ACC112 (cell line): ENCODE results near the gene JAK1.
"Not testable (repeated sequence)": the region's sequence is repeated elsewhere in the genome, so short reads cannot be mapped to it uniquely, and the experiment has no call there.

Experiments used
- H2AFZ ChIP-seq: fragments of 200-600 bp; sonication (generic); one replicate; pipeline ENCODE4 v1.6.0; 2017; ENCODE audit warnings: antibody characterized with exemption, low read length; ENCODE audit not compliant: unreplicated experiment
- H3K27ac ChIP-seq: fragments of 200-600 bp; sonication (generic); 2 replicates; pipeline ENCODE4 v1.5.1; 2014; ENCODE audit warnings: low read depth, mild to moderate bottlenecking, antibody characterized with exemption, low read length, moderate library complexity
- H3K27me3 ChIP-seq: fragments of 200-600 bp; sonication (generic); 2 replicates; pipeline ENCODE4 v1.6.1; 2014; ENCODE audit warnings: mild to moderate bottlenecking, antibody characterized with exemption, low read length, moderate library complexity, mixed read lengths; ENCODE audit not compliant: insufficient read depth
- H3K36me3 ChIP-seq: fragments of 200-600 bp; sonication (generic); 2 replicates; pipeline ENCODE4 v1.6.1; 2016; ENCODE audit warnings: mild to moderate bottlenecking, antibody characterized with exemption, low read length, moderate library complexity, mixed read lengths; ENCODE audit not compliant: insufficient read depth
- H3K4me1 ChIP-seq: fragments of 200-600 bp; sonication (generic); one replicate; pipeline ENCODE4 v1.6.1; 2016; ENCODE audit warnings: low read length, mixed read lengths; ENCODE audit not compliant: insufficient read depth, unreplicated experiment, control insufficient read depth
- H3K4me3 ChIP-seq: fragments of 200-600 bp; sonication (generic); 2 replicates; pipeline ENCODE4 v1.5.1; 2014; ENCODE audit warnings: mild to moderate bottlenecking, low read depth, low read length
- H3K79me2 ChIP-seq: fragments of 200-600 bp; sonication (generic); one replicate; pipeline ENCODE4 v1.6.0; 2016; ENCODE audit warnings: low read length; ENCODE audit not compliant: control insufficient read depth, unreplicated experiment, insufficient read depth

JAK1 gene

GRCh38 chr1:64823691-64824476 lies 142.5 kb downstream of the JAK1 start:
- Histone ChIP-seq H3K36me3 (no peaks in the 10 kb centered on the region), H2AFZ (no peak overlapping the region), H3K4me3 (no peak overlapping the region), H3K27me3 (no peaks in the 10 kb centered on the region), H3K79me2 (no peaks in the 10 kb centered on the region), H3K4me1 (peaks cover 19% of the 10 kb centered on the region), H3K27ac (peak overlapping the region; percentile 38; the same call in 1 of the 2 replicates)

- Histone ChIP-seq H3K4me1 (peaks cover 19% of the 10 kb centered on the region), H3K4me3 (no peak overlapping the region), H3K79me2 (no peaks in the 10 kb centered on the region), H2AFZ (peak overlapping the region; percentile 7), H3K27ac (peak overlapping the region; percentile 38; the same call in 1 of the 2 replicates), H3K36me3 (no peaks in the 10 kb centered on the region), H3K27me3 (no peaks in the 10 kb centered on the region)
Observed at GRCh38 chr1:64822621-64823020, 143.7 kb downstream of the JAK1 start.

- not testable (repeated sequence) for H3K27ac ChIP-seq, H3K36me3 ChIP-seq, H3K27me3 ChIP-seq, H2AFZ ChIP-seq, H3K79me2 ChIP-seq, H3K4me3 ChIP-seq
- peaks cover 19% of the 10 kb centered on the region for H3K4me1 ChIP-seq
Observed at GRCh38 chr1:64820572-64820971, 145.8 kb downstream of the JAK1 start.

- not testable (repeated sequence) for H3K27me3 ChIP-seq, H2AFZ ChIP-seq, H3K4me3 ChIP-seq, H3K27ac ChIP-seq, H3K36me3 ChIP-seq, H3K79me2 ChIP-seq, H3K4me1 ChIP-seq
Observed at GRCh38 chr1:64817364-64817763, 149.0 kb downstream of the JAK1 start.

GRCh38 chr1:64814427-64814826 lies 151.9 kb downstream of the JAK1 start:
- no peaks in the 10 kb centered on the region for H3K27me3 ChIP-seq
- H3K4me1 ChIP-seq: no peaks in the 10 kb centered on the region
- H2AFZ ChIP-seq: no peak overlapping the region
- no peak overlapping the region for H3K4me3 ChIP-seq
- no peaks in the 10 kb centered on the region for H3K79me2 ChIP-seq
- H3K36me3 ChIP-seq: no peaks in the 10 kb centered on the region
- no peak overlapping the region for H3K27ac ChIP-seq

GRCh38 chr1:64811131-64811530 lies 155.2 kb downstream of the JAK1 start:
- H3K4me3 ChIP-seq: no peak overlapping the region

GRCh38 chr1:64810001-64810400 lies 156.3 kb downstream of the JAK1 start:
- Histone ChIP-seq H3K27ac (no peak overlapping the region), H3K4me1 (no peaks in the 10 kb centered on the region)

More at GRCh38 chr1:64811131-64811530, 155.2 kb downstream of the JAK1 start:
- Histone ChIP-seq H3K27me3 (no peaks in the 10 kb centered on the region), H2AFZ (no peak overlapping the region), H3K36me3 (no peaks in the 10 kb centered on the region), H3K27ac (no peak overlapping the region), H3K79me2 (no peaks in the 10 kb centered on the region), H3K4me1 (no peaks in the 10 kb centered on the region)

GRCh38 chr1:64809309-64809708 lies 157.0 kb downstream of the JAK1 start:
- Histone ChIP-seq H3K4me3 (no peak overlapping the region), H3K27me3 (no peaks in the 10 kb centered on the region), H3K4me1 (no peaks in the 10 kb centered on the region), H3K36me3 (no peaks in the 10 kb centered on the region), H3K27ac (no peak overlapping the region), H2AFZ (no peak overlapping the region), H3K79me2 (no peaks in the 10 kb centered on the region)

More at GRCh38 chr1:64810001-64810400, 156.3 kb downstream of the JAK1 start:
- H2AFZ ChIP-seq: no peak overlapping the region
- no peaks in the 10 kb centered on the region for H3K79me2 ChIP-seq
- H3K36me3 ChIP-seq: no peaks in the 10 kb centered on the region
- H3K27me3 ChIP-seq: no peaks in the 10 kb centered on the region
- H3K4me3 ChIP-seq: no peak overlapping the region

- Histone ChIP-seq H3K27ac (no peak overlapping the region), H3K4me3 (no peak overlapping the region), H3K79me2 (no peaks in the 10 kb centered on the region), H3K36me3 (no peaks in the 10 kb centered on the region), H3K27me3 (no peaks in the 10 kb centered on the region), H3K4me1 (no peaks in the 10 kb centered on the region), H2AFZ (no peak overlapping the region)
Observed at GRCh38 chr1:64801851-64802523, 164.4 kb downstream of the JAK1 start.

- H2AFZ ChIP-seq: no peak overlapping the region
- H3K27me3 ChIP-seq: no peaks in the 10 kb centered on the region
- no peaks in the 10 kb centered on the region for H3K79me2 ChIP-seq
- no peaks in the 10 kb centered on the region for H3K36me3 ChIP-seq
- H3K4me1 ChIP-seq: no peaks in the 10 kb centered on the region
- H3K27ac ChIP-seq: no peak overlapping the region
- H3K4me3 ChIP-seq: no peak overlapping the region
Observed at GRCh38 chr1:64798872-64799271, 167.5 kb downstream of the JAK1 start.
